Measurements from ENCODE around the gene CACNA2D4. TPM values are rescaled to one million over a fixed set of nuclear protein-coding genes. Genes with fewer than 3 reads are reported as not detected.

CACNA2D4 gene
- total and polyA plus RNA-seq, 7 donors: 2.8 to 5.8 (median 3.6) TPM

DNA sequence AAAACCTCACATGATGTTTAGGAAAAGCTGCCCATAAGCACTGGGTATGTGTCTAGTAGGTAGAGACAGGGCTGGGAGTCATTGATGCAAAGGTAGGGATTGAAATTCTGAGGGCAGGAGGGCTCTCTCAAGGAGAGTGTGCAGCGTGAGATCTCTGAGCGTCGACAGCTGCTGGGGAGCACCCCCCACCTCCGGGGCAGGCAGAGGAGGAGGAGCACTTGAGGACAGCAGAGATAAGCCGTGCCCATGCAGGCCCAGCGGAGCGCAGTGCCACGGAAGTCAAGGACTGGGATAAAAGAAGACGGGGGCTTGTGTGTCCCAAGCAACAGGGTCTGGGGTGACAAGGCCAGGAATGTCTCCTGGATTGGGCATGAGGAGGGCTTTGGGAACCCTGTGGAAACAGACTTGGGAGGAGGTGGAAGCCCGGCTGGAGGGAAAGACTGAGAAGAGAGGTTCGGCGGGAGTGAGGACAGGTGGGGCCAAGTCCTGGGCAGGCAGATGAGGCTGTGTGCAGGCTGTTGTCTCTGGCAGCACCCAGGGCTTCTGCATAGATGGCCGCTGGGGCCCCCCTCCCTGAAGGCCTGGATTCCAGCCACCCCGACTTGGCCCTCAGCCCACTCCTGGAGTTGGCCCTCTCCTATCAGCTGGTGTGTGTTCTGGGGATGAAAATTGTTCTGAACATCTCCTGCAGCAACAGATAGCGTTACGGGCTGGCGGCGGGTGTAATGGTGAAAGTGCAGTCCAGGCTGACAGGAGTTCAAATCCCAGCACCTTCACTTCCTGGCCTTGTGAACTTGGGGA, 1.9 kb downstream of the CACNA2D4 start:
- H3K27ac ChIP-seq: peak overlapping the region in 1 of 4 donors; percentile 49
- H3K36me3 ChIP-seq: no peaks in the 10 kb centered on the region
- intact Hi-C loops (cut with DNase I): no loop called here
- no peaks in the 10 kb centered on the region for H3K9me3 ChIP-seq
- no peak overlapping the region for H3K4me3 ChIP-seq
- H3K4me1 ChIP-seq: peaks cover 0 to 16% (median 12%) of the 10 kb centered on the region in 4 donors
- 78 to 82% methylated on average over 18 of the region's 18 CpGs for WGBS, 2 donors
- DNase-seq: peak; percentile 85
- TF ChIP-seq POLR2AphosphoS5 (IDR thresholded peaks at IDR 0.05) (peak in 1 of 4 donors; percentile 31), POLR2A (IDR thresholded peaks at IDR 0.05) (no peak)
- no peaks in the 10 kb centered on the region for H3K27me3 ChIP-seq

DNA sequence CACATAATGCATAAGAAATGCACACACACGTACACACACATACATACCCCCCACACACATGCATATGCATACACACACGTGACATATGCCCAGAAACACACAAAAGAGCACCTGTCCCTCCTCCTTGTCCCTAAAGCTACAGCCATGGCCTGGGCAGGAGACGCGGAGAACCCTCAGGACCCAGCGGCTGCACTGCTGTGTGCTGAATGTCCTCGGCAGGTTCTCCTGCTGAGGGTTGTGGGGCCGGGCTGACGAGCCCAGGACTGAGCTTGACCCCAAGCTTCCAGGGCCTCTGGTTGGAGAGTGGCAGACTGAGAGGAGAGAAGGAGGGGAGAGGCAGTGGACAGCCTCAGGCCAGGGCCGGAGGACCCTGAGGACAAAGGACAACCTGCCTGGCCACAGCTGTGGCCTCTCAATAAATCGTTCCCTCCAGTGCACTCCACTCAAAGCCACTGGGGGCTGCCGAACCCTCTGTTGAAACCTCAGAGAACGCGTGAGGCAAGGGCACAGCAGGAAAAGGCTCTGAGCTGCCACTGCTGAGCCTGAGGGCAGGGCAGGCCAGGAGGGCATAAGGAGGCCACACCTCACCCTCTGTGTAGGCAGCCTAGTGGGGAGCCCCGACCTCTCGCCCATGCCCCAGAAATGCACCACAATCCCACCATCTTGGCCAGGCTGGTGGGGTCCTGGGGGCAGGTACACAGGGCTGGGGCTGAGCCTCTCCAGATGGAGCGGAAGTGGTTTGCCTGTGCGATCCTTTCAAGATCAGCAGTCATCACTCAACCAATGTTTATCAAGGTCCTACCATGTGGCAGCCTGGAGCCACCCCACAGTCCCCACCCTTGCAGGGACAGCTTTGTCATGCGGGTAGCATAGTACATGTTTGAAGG, 3.1 kb downstream of the CACNA2D4 start:
- 80 to 89% methylated on average over 18 of the region's 18 CpGs for WGBS, 2 donors
- intact Hi-C loops (cut with DNase I): no loop called here
- DNase-seq: peak; percentile 48

DNA sequence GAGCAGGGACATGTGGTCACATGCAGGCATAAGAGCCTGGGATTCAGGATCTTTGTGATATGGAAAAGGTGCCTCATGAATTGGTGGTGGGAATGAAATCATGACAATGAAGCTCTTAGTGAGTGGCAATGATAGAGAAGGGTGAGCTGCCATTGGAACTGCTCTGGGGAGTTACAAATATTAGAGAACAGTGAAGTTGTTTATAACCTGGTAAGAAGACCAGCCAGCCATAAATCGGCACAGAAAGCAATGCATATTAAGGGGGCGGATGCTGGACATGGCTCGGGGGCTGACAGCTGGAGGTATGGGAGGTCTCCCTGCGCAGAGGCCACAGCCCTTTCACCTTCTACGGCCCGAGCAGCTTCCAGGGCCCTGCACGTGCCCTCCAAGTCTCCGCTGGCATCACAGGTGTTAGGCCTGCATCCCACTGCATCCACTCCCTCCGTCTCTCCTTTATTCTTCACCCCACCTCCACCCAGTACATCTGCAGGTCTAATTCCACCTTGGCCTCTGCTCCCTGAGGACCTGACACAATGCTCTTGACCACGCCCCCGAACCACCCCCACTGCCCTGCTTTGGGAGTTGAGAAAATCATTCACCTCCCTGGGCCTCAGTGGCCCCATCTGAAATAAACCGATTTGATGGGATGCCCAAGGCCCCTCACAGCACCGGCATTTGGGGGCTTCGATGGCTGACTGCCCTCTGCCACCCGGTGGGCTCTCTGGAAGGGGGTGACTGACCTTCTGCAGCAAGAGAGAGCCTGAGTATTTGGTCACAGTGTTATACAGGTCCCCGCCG, 4.1 kb downstream of the CACNA2D4 start:
- peaks cover 0 to 16% (median 12%) of the 10 kb centered on the region in 4 donors for H3K4me1 ChIP-seq
- no peak overlapping the region for H3K4me3 ChIP-seq
- no peaks in the 10 kb centered on the region for H3K9me3 ChIP-seq
- H3K27ac ChIP-seq: no peak overlapping the region
- peak; percentile 50 for DNase-seq
- TF ChIP-seq, protein P1, sequence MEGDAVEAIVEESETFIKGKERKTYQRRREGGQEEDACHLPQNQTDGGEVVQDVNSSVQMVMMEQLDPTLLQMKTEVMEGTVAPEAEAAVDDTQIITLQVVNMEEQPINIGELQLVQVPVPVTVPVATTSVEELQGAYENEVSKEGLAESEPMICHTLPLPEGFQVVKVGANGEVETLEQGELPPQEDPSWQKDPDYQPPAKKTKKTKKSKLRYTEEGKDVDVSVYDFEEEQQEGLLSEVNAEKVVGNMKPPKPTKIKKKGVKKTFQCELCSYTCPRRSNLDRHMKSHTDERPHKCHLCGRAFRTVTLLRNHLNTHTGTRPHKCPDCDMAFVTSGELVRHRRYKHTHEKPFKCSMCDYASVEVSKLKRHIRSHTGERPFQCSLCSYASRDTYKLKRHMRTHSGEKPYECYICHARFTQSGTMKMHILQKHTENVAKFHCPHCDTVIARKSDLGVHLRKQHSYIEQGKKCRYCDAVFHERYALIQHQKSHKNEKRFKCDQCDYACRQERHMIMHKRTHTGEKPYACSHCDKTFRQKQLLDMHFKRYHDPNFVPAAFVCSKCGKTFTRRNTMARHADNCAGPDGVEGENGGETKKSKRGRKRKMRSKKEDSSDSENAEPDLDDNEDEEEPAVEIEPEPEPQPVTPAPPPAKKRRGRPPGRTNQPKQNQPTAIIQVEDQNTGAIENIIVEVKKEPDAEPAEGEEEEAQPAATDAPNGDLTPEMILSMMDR (IDR thresholded peaks at IDR 0.05): no peak
- no peak for TF ChIP-seq EP300 (IDR thresholded peaks at IDR 0.05)
- no peak for TF ChIP-seq POLR2AphosphoS5 (IDR thresholded peaks at IDR 0.05)
- TF ChIP-seq POLR2A (IDR thresholded peaks at IDR 0.05): no peak
- WGBS, 2 donors: 85 to 87% methylated on average over 17 of the region's 17 CpGs
- no peaks in the 10 kb centered on the region for H3K27me3 ChIP-seq
- no peaks in the 10 kb centered on the region for H3K36me3 ChIP-seq
- intact Hi-C loops (cut with DNase I): no loop called here

More for the DNA sequence above, 3.1 kb downstream of the CACNA2D4 start:
- Histone ChIP-seq H3K4me3 (no peak overlapping the region), H3K27ac (no peak overlapping the region), H3K9me3 (no peaks in the 10 kb centered on the region), H3K27me3 (no peaks in the 10 kb centered on the region), H3K36me3 (no peaks in the 10 kb centered on the region), H3K4me1 (peaks cover 0 to 16% (median 12%) of the 10 kb centered on the region in 4 donors)
- TF ChIP-seq POLR2AphosphoS5 (IDR thresholded peaks at IDR 0.05) (no peak), POLR2A (IDR thresholded peaks at IDR 0.05) (no peak), EP300 (IDR thresholded peaks at IDR 0.05) (no peak)
- TF ChIP-seq, protein P1 (IDR thresholded peaks at IDR 0.05): no peak

DNA sequence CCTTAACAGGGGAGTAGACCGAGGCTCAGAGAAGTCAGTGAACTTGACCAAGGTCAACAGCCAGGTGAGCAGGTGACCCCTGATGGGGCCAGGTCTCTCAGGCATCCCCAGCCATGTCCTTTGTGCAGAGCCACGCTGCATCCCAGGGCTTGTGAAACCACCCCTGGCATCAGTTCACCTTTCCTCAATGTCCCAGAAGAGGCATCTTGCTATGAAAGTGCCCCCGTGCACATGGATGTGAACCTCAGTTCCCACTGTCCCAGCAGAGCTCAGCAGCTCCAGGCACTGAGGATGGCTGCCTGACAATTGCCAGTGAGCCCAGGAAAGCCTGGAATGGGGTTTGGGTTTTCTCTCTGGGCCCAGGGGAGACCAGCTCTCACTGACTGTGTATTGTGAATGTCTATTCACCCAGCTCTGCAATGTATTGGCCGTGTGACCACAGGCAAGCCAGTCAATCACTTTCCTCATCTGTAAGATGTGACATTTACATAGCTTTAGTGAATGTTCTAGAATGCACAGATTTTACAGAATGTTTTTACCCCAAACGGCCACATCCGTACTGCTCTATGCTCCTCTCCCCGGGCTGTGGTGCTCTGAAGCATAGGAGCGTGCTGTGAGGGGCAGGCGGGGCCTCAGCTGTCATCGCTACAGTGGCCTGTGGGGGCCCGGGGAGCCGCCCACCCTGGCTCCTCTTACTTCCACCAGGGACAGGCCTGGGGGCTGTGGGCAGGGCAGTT, 4.9 kb downstream of the CACNA2D4 start:
- 88 to 90% methylated on average over 12 of the region's 12 CpGs for WGBS, 2 donors
- no peak overlapping the region for H3K4me3 ChIP-seq
- H3K9me3 ChIP-seq: no peaks in the 10 kb centered on the region
- no peaks in the 10 kb centered on the region for H3K27me3 ChIP-seq
- no peak for DNase-seq
- TF ChIP-seq POLR2A (IDR thresholded peaks at IDR 0.05) (no peak), POLR2AphosphoS5 (IDR thresholded peaks at IDR 0.05) (no peak), EP300 (IDR thresholded peaks at IDR 0.05) (no peak)
- TF ChIP-seq, protein P1 (IDR thresholded peaks at IDR 0.05): no peak
- no peaks in the 10 kb centered on the region for H3K36me3 ChIP-seq
- intact Hi-C loops (cut with DNase I): no loop called here
- H3K27ac ChIP-seq: no peak overlapping the region
- peaks cover 0 to 16% (median 12%) of the 10 kb centered on the region in 4 donors for H3K4me1 ChIP-seq

All from sigmoid colon (tissue), 7 donors.